ENCODE data around the gene SYNGR2.

SYNGR2 gene

GRCh38 chr17:78142119-78142861 is 26.1 kb upstream of the SYNGR2 start:
- Histone ChIP-seq H3K27me3 (ENCODE audit: insufficient read depth, low read depth) (no peaks in the 10 kb centered on the region), H3K27ac (peak overlapping the region; percentile 45), H3K36me3 (ENCODE audit: insufficient read depth) (no peaks in the 10 kb centered on the region), H4K20me1 (ENCODE audit: insufficient read depth) (no peaks in the 10 kb centered on the region), H3K79me2 (ENCODE audit: insufficient read depth, low read depth) (no peaks in the 10 kb centered on the region), H3K4me1 (ENCODE audit: low read depth, poor library complexity, severe bottlenecking) (peaks cover 79% of the 10 kb centered on the region), H3K4me2 (peak overlapping the region; percentile 70), H2AFZ (ENCODE audit: low read depth) (no peak overlapping the region), H3K4me3 (IDR thresholded peaks at IDR 0.05; ENCODE audit: insufficient read depth, low read depth, low read length) (no peak overlapping the region), H3K9ac (no peak overlapping the region)
- no peak for TF ChIP-seq CTCF (conservative IDR thresholded peaks at IDR 0.05; ENCODE audit: low read depth, low read length)

GRCh38 chr17:78143214-78144146 is 24.9 kb upstream of the SYNGR2 start:
- H3K9ac ChIP-seq, result peak overlapping the region; percentile 54; the same call in 1 of the 2 replicates
- H3K36me3 ChIP-seq (ENCODE audit: insufficient read depth), result no peaks in the 10 kb centered on the region
- no peak for TF ChIP-seq CTCF (conservative IDR thresholded peaks at IDR 0.05; ENCODE audit: low read depth, low read length)
- H3K4me1 ChIP-seq (ENCODE audit: low read depth, poor library complexity, severe bottlenecking), result peaks cover 86% of the 10 kb centered on the region
- no peak overlapping the region for H3K4me3 ChIP-seq (IDR thresholded peaks at IDR 0.05; ENCODE audit: insufficient read depth, low read depth, low read length)
- peak overlapping the region; percentile 79 for H3K4me2 ChIP-seq
- no peaks in the 10 kb centered on the region for H3K79me2 ChIP-seq (ENCODE audit: insufficient read depth, low read depth)
- no peaks in the 10 kb centered on the region for H3K27me3 ChIP-seq (ENCODE audit: insufficient read depth, low read depth)
- peak overlapping the region; percentile 39; the same call in 1 of the 2 replicates for H2AFZ ChIP-seq (ENCODE audit: low read depth)
- peak overlapping the region; percentile 83 for H3K27ac ChIP-seq
- no peaks in the 10 kb centered on the region for H4K20me1 ChIP-seq (ENCODE audit: insufficient read depth)

GRCh38 chr17:78144147-78144719 is 24.1 kb upstream of the SYNGR2 start:
- Histone ChIP-seq H4K20me1 (ENCODE audit: insufficient read depth) (no peaks in the 10 kb centered on the region), H2AFZ (ENCODE audit: low read depth) (peak overlapping the region; percentile 39; the same call in 1 of the 2 replicates), H3K4me1 (ENCODE audit: low read depth, poor library complexity, severe bottlenecking) (peaks cover 87% of the 10 kb centered on the region), H3K9ac (peak overlapping the region; percentile 54), H3K27ac (peak overlapping the region; percentile 83), H3K4me2 (peak overlapping the region; percentile 79), H3K4me3 (IDR thresholded peaks at IDR 0.05; ENCODE audit: insufficient read depth, low read depth, low read length) (no peak overlapping the region), H3K27me3 (ENCODE audit: insufficient read depth, low read depth) (no peaks in the 10 kb centered on the region), H3K36me3 (ENCODE audit: insufficient read depth) (no peaks in the 10 kb centered on the region), H3K79me2 (ENCODE audit: insufficient read depth, low read depth) (no peaks in the 10 kb centered on the region)
- TF ChIP-seq CTCF (conservative IDR thresholded peaks at IDR 0.05; ENCODE audit: low read depth, low read length), result no peak
